ENCODE results near the gene TMEM106C.

- TF ChIP-seq SMC3 (conservative IDR thresholded peaks at IDR 0.05; ENCODE audit: poor library complexity), result no peak
- TF ChIP-seq POLR2AphosphoS5 (IDR thresholded peaks at IDR 0.05), result no peak
- TF ChIP-seq RAD21 (conservative IDR thresholded peaks at IDR 0.05), result no peak
- TF ChIP-seq, protein P1, sequence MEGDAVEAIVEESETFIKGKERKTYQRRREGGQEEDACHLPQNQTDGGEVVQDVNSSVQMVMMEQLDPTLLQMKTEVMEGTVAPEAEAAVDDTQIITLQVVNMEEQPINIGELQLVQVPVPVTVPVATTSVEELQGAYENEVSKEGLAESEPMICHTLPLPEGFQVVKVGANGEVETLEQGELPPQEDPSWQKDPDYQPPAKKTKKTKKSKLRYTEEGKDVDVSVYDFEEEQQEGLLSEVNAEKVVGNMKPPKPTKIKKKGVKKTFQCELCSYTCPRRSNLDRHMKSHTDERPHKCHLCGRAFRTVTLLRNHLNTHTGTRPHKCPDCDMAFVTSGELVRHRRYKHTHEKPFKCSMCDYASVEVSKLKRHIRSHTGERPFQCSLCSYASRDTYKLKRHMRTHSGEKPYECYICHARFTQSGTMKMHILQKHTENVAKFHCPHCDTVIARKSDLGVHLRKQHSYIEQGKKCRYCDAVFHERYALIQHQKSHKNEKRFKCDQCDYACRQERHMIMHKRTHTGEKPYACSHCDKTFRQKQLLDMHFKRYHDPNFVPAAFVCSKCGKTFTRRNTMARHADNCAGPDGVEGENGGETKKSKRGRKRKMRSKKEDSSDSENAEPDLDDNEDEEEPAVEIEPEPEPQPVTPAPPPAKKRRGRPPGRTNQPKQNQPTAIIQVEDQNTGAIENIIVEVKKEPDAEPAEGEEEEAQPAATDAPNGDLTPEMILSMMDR (IDR thresholded peaks at IDR 0.05; ENCODE audit: poor library complexity, severe bottlenecking), result no peak
- TF ChIP-seq EZH2 (IDR thresholded peaks at IDR 0.05; ENCODE audit: borderline replicate concordance, insufficient read depth, low read length, poor library complexity, severe bottlenecking), result no peak
- TF ChIP-seq, protein P2, sequence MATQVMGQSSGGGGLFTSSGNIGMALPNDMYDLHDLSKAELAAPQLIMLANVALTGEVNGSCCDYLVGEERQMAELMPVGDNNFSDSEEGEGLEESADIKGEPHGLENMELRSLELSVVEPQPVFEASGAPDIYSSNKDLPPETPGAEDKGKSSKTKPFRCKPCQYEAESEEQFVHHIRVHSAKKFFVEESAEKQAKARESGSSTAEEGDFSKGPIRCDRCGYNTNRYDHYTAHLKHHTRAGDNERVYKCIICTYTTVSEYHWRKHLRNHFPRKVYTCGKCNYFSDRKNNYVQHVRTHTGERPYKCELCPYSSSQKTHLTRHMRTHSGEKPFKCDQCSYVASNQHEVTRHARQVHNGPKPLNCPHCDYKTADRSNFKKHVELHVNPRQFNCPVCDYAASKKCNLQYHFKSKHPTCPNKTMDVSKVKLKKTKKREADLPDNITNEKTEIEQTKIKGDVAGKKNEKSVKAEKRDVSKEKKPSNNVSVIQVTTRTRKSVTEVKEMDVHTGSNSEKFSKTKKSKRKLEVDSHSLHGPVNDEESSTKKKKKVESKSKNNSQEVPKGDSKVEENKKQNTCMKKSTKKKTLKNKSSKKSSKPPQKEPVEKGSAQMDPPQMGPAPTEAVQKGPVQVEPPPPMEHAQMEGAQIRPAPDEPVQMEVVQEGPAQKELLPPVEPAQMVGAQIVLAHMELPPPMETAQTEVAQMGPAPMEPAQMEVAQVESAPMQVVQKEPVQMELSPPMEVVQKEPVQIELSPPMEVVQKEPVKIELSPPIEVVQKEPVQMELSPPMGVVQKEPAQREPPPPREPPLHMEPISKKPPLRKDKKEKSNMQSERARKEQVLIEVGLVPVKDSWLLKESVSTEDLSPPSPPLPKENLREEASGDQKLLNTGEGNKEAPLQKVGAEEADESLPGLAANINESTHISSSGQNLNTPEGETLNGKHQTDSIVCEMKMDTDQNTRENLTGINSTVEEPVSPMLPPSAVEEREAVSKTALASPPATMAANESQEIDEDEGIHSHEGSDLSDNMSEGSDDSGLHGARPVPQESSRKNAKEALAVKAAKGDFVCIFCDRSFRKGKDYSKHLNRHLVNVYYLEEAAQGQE (IDR thresholded peaks at IDR 0.05; ENCODE audit: borderline replicate concordance), result no peak
- TF ChIP-seq EP300 (conservative IDR thresholded peaks at IDR 0.05; ENCODE audit: poor library complexity, severe bottlenecking), result no peak
- no peak for TF ChIP-seq TAF1 (IDR thresholded peaks at IDR 0.05; ENCODE audit: low read depth)
- no peak for TF ChIP-seq MXI1 (conservative IDR thresholded peaks at IDR 0.05; ENCODE audit: poor library complexity, severe bottlenecking)
Measured at GRCh38 chr12:47985596-47986290, 22.3 kb downstream of the TMEM106C start.
